ELR (cell line): ENCODE measurements around the gene GGA1.
"Not testable (repeated sequence)": the region's sequence is repeated elsewhere in the genome, so short reads cannot be mapped to it uniquely, and the experiment has no call there.

ENCODE experiments used
- DNase-seq: peaks from one replicate; pipeline ENCODE4 v3.0.0-alpha.2; 2015; ENCODE audit warnings: low read depth

The GGA1 gene

GRCh38 chr22:37650463-37651136, 42.0 kb downstream of the GGA1 start:
- DNase-seq = no peak

DNA sequence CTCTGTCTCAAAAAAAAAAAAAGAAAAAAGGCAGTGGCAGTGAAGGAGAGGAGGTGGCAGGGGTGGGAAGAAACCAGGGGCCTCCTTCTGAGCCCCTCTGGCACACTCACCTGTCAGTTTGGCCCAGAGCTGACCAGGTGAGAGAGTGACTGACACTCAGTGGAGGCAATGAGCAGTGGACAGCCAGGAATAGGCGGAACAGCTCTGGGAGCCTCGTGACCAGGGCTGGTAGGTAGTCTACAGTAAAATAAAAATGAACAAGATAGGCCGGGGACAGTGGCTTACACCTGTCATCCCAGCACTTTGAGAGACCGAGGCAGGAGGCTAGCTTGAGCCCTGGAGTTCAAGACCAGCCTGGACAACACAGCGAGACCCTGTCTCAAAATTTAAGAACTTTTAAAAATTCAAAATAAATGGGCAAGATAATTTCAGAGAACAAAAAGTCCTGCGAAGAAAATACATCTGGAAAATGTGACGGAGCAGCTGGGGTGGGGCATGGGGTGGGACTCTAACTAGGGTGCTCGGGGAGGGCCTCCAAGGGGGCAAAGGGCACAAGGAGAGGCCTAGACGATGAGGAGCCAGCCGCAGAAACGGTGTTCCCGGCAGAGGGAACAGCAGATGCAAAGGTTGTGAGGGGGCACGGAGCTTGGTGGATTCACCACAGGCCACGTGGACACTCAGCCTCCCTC, 46.1 kb downstream of the GGA1 start:
- DNase-seq = no peak

DNA sequence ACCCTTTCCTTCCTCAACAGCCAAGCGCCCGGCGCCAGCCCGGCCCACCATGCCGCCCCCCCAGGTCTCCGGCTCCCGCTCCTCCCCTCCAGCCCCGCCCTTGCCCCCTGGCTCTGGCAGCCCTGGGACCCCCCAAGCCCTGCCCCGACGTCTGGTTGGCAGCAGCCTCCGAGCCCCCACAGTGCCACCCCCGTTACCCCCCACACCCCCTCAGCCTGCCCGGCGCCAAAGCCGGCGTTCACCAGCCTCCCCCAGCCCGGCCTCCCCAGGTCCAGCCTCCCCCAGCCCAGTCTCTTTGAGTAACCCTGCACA, 46.6 kb downstream of the GGA1 start:
- DNase-seq = no peak

DNA sequence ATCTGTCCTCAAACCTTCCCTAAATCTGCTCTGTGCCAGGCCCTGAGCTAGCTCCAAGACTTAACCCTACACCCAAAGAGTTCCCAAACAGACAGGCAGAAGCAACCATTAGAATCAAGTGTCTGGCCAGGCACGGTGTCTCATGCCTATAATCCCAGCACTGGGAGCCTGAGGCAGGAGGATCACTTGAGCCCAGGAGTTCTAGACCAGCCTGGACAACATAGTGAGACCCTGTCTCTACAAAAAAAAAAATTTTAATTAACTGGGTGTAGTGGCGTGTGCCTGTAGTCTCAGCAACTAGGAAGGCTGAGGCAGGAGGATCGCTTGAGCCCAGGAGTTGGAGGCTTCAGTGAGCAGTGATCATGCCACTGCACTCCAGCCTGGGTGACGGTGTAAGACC, 47.9 kb downstream of the GGA1 start:
- DNase-seq = not testable (repeated sequence)

DNA sequence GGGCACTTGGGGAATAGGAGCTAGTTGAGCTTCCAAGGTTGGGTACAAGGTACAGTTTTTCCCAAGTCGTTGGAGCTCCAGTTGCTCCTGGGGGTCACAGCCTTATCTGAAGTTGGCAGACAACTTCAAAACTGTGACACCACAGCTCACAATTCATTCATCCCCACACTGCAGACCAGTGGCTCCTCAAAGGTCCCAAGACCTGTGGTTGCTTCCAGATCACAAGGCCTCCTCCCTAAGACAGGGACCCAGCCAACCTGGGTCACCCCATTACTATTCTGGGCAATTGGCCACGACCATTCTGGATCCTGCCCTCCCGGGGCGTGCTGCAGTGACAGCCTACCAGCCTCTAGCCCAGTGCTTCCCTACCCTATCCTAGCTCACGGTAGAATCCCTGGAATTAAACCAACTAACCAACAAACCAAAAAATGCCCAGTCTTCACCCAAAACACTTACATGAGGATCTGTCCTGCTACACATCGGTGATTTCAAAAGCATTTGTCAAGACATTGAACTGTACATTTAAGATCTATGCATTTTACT, 49.0 kb downstream of the GGA1 start:
- peak; percentile 48 for DNase-seq

DNA sequence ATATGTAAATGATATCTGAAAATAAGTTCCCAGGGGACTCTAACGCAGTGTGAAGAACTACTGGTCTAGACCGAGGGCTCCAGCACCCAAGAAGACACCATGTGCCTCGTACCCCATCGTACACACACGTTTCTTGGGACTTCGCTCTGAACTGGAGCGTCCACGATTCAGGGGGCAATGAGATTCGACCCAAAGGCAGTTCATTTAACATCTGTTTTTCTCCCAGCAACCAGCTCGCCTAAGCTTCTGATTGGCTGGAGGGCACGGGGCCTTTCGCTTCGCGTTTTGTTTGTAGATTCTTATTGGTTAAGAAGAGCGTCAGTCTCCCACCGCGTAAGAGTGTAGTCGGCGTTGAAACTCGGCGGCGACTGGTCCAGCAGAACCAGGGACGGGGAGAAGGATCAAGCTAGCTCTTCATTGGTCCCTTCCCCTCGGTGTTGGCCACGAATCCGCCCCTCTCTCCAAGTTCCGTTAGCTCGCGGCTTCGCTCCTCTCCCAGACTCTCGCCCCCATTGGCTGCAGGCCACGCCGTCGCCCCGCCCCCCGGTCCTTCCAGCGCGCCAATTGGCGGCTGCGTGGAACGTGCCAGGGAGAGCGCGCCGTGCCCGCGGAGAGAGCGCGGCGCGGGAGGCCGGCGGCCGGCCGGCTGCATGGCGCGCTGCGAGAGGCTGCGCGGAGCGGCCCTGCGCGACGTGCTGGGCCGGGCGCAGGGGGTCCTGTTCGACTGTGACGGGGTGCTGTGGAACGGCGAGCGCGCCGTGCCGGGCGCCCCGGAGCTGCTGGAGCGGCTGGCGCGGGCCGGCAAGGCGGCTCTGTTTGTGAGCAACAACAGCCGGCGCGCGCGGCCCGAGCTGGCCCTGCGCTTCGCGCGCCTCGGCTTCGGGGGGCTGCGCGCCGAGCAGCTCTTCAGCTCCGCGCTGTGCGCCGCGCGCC, 49.8 kb downstream of the GGA1 start, which contains the start of gene PDXP:
PDXP (plus strand) TSS at position 591 of the 933 bp plus-strand sequence; CDS start at position 651, 60 bp downstream.
- DNase-seq = peak; percentile 100

- DNase-seq = no peak
Observed at GRCh38 chr22:37659066-37659896, 50.6 kb downstream of the GGA1 start.

- no peak for DNase-seq
Observed at GRCh38 chr22:37659897-37660708, 51.5 kb downstream of the GGA1 start.

DNA sequence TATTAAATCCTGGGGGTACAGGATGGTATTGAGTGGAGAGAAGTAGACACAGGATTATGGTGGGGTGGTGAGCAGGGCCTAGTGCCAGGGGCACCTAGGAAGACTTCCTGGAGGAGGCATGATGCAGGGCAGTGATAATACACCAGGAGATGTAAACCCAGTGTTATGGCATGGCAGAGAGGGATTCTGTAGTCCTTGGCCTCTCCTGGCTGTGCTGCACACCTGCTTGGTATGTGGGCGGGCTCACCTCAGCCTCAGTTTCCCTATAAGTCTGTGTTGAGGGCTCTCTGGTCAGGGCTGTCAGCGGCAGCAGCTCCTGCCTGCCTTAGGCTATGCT, 52.0 kb downstream of the GGA1 start:
- DNase-seq = no peak

DNA sequence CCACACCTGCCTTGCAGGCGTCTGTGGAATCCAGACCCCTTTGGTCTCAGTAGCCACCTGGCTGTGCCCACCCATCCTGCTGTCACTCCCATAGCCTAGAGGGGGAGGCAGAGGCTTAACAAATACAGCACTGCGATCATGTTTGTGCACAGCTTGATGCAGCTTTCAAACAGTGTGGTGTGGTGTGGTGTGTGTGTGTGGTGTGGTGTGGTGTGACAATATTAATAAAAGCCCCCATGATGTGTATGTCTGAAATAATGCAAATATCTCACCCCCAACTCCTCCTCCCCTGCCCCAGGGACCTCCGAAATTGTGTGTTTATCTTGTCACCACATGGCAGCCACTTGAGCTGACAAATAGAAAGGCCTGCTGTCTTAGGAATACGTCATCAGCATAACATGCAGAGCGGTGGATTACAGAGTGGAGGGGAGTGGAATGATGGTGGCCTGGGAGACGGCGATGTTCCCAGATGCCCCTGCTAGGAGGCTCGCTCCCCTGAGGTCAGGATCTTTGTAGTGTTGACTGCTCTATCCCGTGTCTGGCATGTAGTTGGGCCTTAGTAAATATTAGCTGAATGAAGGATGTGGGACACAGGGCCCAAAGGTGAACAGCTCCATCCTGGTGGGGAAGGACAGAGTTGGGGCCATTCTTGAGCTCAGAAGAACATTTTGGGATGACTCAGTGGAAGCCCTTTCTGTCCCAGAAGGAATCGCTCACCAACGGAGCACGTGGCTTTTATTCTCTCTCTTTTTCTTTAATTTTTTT, 52.7 kb downstream of the GGA1 start:
- peak; percentile 82 for DNase-seq

- no peak for DNase-seq
Observed at GRCh38 chr22:37662039-37662438, 53.4 kb downstream of the GGA1 start.

- DNase-seq = peak; percentile 58
Observed at GRCh38 chr22:37663521-37664140, 55.0 kb downstream of the GGA1 start.

DNA sequence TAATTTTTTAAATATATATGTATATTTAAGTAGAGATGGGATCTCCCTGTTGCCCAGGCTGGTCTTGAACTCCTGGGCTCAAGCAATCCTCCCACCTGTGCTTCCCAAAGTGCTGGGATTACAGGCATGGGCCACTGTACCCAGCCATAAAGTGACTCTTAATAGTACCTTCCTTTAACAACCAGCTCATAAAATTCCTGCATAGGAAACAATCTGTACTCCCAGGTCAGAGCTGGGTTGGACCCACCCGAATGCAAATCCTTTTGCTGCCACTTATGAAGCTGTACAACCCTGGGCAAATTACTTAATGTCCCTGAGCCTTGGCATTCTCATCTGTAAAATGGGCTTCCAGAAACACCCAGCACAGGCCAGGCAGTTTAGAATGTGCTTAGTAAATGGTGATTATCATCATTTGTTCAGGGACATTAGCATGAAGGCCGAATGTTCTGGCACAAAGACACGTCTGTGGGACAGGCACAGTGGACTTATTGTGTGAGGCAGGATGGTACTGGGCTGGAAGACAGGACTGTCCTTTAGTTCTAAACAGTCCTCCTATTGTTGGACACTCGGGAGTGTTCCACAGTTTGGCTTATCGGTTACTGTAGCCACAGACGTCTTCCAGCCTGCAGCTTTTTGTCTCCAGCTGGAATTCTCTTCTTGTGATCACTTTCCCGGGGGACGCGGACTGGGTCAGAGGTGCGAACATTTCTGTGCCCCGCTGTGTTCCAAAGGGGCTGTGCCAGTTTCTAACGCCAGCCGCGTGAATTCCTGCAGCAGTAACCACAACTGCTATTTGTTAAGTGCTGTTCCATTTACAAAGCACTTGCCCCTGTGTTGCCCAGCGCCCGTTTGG, 55.8 kb downstream of the GGA1 start:
- no peak for DNase-seq

DNA sequence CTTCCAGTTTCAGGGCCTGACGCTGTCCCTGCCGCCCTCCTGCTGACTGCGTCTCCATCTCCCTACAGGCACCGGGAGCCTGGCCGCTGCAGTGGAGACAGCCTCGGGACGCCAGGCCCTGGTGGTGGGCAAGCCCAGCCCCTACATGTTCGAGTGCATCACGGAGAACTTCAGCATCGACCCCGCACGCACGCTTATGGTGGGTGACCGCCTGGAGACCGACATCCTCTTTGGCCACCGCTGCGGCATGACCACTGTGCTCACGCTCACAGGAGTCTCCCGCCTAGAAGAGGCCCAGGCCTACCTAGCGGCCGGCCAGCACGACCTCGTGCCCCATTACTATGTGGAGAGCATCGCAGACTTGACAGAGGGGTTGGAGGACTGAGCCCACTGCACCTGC, 56.9 kb downstream of the GGA1 start:
- DNase-seq = no peak

- peak; percentile 20 for DNase-seq
Observed at GRCh38 chr22:37669586-37669985, 61.0 kb downstream of the GGA1 start.

DNA sequence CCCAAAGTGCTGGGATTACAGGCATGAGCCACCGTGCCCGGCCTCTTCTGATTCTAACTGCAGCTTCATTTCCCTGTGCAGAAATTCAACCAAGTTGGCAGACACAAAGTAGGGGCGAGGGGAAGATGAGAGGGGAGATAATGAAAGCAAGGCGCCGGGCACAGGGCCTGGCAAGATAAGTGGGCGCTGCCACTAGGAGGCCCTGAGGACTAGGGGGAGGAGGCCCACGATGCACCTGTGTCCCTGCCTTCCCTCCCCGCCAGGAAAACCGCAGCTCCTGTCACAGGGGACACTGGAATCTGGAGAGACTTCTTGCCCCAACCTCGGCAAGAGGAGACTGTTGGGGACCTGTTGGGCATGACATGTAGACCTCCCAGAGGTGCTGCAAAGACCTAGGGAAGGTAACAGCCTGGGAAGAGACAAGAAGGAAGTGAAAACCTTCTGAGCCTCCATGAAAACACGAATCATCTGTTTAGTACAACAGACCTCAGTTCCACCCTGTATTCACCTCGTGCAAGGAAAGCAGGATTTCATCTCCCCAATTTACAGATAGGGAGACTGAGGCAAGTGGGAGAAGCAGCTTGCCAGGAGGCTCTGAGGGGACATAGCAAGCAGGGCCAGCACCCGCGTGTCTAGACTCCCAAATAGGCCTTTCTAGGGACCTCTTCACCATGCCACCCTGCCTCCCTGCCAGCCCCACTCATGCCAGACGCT, 63.7 kb downstream of the GGA1 start:
- no peak for DNase-seq

DNA sequence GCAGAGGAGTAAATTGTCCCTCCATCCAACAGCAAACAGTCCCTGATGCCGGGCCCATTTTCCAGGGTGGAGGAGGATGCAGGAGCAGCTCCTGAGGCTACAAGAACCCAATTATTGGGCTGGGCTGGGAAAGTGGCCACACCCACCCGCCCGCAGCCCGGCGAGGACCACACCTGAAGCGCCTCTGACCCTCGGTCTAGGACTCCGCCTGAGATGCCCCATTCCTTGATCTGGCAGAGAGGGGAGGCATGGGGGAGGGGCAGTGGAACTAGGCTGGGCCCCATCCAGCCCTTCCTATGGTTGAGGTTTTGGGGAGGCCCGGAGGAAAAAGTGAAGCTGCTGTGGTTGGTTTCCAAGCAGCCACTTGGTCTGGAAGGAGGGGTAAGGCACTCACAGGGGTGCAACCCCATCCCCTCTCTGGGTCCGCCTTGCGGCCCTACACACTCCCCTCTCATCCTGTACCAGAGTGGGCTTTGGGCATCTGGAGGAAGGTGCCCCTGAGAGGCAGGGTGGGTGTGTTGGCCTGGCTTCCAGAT, 64.4 kb downstream of the GGA1 start:
- no peak for DNase-seq

DNA sequence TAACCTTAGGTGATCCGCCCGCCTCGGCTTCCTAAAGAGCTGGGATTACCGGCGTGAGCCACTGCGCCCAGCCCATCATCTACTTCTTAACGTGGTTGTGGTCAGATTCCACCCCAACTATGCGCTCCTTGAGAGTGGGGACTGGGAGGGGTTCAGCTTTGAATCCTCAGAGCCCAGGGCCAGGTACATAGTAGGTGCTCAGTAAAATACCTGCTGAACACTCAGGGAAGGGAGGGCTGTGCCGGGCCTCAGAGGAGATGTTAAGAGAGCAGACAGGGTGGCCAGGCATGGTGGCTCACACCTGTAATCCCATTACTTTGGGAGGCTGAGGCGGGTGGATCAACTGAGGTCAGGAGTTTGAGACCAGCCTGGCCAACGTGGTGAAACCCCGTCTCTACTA, 65.6 kb downstream of the GGA1 start:
- no peak for DNase-seq
